ENCODE measurements around the gene NLGN1. TPM values are rescaled to one million over a fixed set of nuclear protein-coding genes. Genes with fewer than 3 reads are reported as not detected.

Gene NLGN1
- total RNA-seq, 1 experiment from 2014 or later: not detected

DNA sequence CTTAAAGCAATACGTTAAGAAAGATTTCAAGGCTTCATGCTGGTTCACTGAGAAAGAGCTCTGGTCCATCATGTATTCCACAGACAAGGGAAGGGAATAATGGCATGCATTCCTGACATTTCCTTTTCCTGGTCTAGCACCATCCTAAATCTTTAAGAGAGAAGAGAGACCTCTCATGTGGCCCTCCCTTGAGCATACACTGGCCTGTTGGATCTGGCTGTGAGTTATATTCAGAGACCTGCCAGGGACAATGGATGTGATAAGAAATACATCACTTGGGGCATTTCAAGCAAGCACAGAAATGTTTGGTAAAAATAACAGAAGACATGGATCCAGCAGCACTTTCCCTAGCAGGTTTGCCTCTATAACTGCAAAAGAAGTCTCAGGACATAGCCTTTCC, 507.8 kb downstream of the NLGN1 start:
- Mint-ChIP-seq H3K27me3 (ENCODE audit: insufficient read depth, unreplicated experiment) (peaks cover 8% of the 10 kb centered on the region), H3K4me1 (ENCODE audit: insufficient read depth, unreplicated experiment) (no peaks in the 10 kb centered on the region), H3K36me3 (ENCODE audit: insufficient read depth, unreplicated experiment) (no peaks in the 10 kb centered on the region), H3K4me3 (ENCODE audit: unreplicated experiment) (no peak overlapping the region), H3K27ac (ENCODE audit: low read depth, unreplicated experiment) (no peak overlapping the region), H3K9me3 (ENCODE audit: unreplicated experiment) (no peaks in the 10 kb centered on the region)
- intact Hi-C loops (cut with micrococcal nuclease): no loop called here
- BruUV-seq (replicated peaks): no TSS peak
- no peak for DNase-seq (ENCODE audit: unreplicated experiment)
- POLR2A ChIA-PET: no interaction called here
- TF ChIP-seq, protein P1, sequence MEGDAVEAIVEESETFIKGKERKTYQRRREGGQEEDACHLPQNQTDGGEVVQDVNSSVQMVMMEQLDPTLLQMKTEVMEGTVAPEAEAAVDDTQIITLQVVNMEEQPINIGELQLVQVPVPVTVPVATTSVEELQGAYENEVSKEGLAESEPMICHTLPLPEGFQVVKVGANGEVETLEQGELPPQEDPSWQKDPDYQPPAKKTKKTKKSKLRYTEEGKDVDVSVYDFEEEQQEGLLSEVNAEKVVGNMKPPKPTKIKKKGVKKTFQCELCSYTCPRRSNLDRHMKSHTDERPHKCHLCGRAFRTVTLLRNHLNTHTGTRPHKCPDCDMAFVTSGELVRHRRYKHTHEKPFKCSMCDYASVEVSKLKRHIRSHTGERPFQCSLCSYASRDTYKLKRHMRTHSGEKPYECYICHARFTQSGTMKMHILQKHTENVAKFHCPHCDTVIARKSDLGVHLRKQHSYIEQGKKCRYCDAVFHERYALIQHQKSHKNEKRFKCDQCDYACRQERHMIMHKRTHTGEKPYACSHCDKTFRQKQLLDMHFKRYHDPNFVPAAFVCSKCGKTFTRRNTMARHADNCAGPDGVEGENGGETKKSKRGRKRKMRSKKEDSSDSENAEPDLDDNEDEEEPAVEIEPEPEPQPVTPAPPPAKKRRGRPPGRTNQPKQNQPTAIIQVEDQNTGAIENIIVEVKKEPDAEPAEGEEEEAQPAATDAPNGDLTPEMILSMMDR (IDR thresholded peaks at IDR 0.05; ENCODE audit: unreplicated experiment): no peak
- CTCF ChIA-PET: no interaction called here

DNA sequence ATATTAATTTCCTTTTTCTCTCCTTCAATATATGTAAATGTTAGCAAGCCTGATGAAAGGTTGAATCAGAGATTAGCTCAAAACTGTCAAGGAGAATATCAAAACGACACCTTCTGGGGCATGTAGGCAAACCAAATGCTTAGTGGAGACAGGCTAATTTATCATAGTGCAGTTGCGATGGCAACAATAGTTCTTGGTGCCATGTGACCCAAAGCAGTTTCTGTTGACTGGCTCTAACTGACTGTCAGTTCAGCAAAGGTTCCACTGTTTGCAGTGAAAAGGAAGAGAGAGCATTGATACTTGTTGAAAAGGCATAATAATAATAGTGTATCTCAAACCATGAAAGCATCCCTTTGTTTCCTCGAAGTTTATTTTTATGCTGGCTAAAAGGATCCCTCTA, 513.9 kb downstream of the NLGN1 start:
- CTCF ChIA-PET: interaction anchor here (0.5 kb wide), 1 partner anchor 611 kb away, joined by 3 read pairs; no protein-coding TSS in a partner anchor
- POLR2A ChIA-PET: no interaction called here
- no peaks in the 10 kb centered on the region for H3K36me3 Mint-ChIP-seq (ENCODE audit: insufficient read depth, unreplicated experiment)
- BruUV-seq (replicated peaks): no TSS peak
- H3K4me1 Mint-ChIP-seq (ENCODE audit: insufficient read depth, unreplicated experiment): no peaks in the 10 kb centered on the region
- TF ChIP-seq, protein P1 (IDR thresholded peaks at IDR 0.05; ENCODE audit: unreplicated experiment): no peak
- no peak for DNase-seq (ENCODE audit: unreplicated experiment)
- H3K4me3 Mint-ChIP-seq (ENCODE audit: unreplicated experiment): no peak overlapping the region
- H3K27ac Mint-ChIP-seq (ENCODE audit: low read depth, unreplicated experiment): no peak overlapping the region
- H3K27me3 Mint-ChIP-seq (ENCODE audit: insufficient read depth, unreplicated experiment): peaks cover 35% of the 10 kb centered on the region
- intact Hi-C loops (cut with micrococcal nuclease): no loop called here
- H3K9me3 Mint-ChIP-seq (ENCODE audit: unreplicated experiment): no peaks in the 10 kb centered on the region

DNA sequence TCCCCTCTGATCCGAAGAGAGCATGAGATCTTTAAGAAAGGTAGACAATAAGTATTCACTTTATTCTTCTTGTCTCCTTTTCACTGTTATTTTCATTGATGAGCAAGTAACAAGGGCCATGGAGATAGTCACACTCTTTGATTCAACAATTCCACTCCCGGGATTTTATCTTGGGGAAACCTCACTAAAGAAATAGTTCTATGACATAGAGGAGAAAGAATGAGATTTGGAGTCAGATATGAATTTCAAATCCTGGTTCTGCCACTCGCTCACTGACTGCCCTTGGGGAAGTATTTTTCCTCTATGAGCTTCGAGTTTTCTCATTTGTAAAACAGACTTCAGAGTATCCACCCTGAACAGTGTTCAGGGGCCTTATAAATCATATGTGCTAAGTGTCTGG, 514.6 kb downstream of the NLGN1 start:
- Mint-ChIP-seq H3K4me3 (ENCODE audit: unreplicated experiment) (no peak overlapping the region), H3K9me3 (ENCODE audit: unreplicated experiment) (no peaks in the 10 kb centered on the region), H3K27me3 (ENCODE audit: insufficient read depth, unreplicated experiment) (peaks cover 35% of the 10 kb centered on the region), H3K36me3 (ENCODE audit: insufficient read depth, unreplicated experiment) (no peaks in the 10 kb centered on the region), H3K27ac (ENCODE audit: low read depth, unreplicated experiment) (no peak overlapping the region), H3K4me1 (ENCODE audit: insufficient read depth, unreplicated experiment) (no peaks in the 10 kb centered on the region)
- DNase-seq (ENCODE audit: unreplicated experiment): no peak
- ChIA-PET CTCF (no interaction called here), POLR2A (no interaction called here)
- intact Hi-C loops (cut with micrococcal nuclease): no loop called here
- no TSS peak for BruUV-seq (replicated peaks)
- TF ChIP-seq, protein P1 (IDR thresholded peaks at IDR 0.05; ENCODE audit: unreplicated experiment): no peak

DNA sequence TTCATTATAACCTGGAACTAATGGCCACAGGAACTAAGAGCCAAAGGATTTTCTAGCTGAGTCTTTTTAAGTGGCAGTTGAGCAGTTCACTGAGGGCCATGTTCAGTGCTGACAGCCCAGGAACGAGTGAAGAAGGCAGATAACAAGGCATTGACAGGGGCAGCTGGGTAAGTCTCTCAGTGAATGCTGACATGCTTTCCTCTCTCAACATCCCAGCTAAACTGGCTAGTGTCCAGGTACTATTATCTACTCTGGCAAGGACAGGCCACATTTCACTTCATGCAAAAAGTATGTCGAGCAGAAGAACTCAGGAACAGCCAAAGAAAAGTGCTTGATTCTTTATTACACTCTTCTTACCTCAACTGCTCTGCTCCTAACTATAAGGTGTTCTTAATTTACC, 515.9 kb downstream of the NLGN1 start:
- intact Hi-C loops (cut with micrococcal nuclease): no loop called here
- Mint-ChIP-seq H3K4me1 (ENCODE audit: insufficient read depth, unreplicated experiment) (no peaks in the 10 kb centered on the region), H3K9me3 (ENCODE audit: unreplicated experiment) (no peaks in the 10 kb centered on the region), H3K27me3 (ENCODE audit: insufficient read depth, unreplicated experiment) (peaks cover 35% of the 10 kb centered on the region), H3K27ac (ENCODE audit: low read depth, unreplicated experiment) (no peak overlapping the region), H3K4me3 (ENCODE audit: unreplicated experiment) (no peak overlapping the region), H3K36me3 (ENCODE audit: insufficient read depth, unreplicated experiment) (no peaks in the 10 kb centered on the region)
- ChIA-PET POLR2A (no interaction called here), CTCF (no interaction called here)
- BruUV-seq (replicated peaks): no TSS peak
- no peak for DNase-seq (ENCODE audit: unreplicated experiment)
- TF ChIP-seq, protein P1 (IDR thresholded peaks at IDR 0.05; ENCODE audit: unreplicated experiment): no peak

Data from MCF 10A (cell line).